ENCODE results near the gene RTN4RL1.
A peak's percentile ranks its signal among the peaks of the same experiment; 100 is the strongest.

Gene RTN4RL1

GRCh38 chr17:1940810-1941185 lies 84.3 kb downstream of the RTN4RL1 start:
- H3K9ac ChIP-seq: 0 out of 2 replicates have a peak overlapping the region, but pooled peaks have one; percentile 35
- H3K27ac ChIP-seq: no peak overlapping the region; the same call in 1 of the 2 replicates
- no peaks in the 10 kb centered on the region for H3K9me3 ChIP-seq
- no peak for TF ChIP-seq Cebpa-rat (IDR thresholded peaks at IDR 0.05)
- H3K4me1 ChIP-seq: peaks cover 64% of the 10 kb centered on the region
- no peaks in the 10 kb centered on the region for H3K27me3 ChIP-seq
- H3K4me3 ChIP-seq: no peak overlapping the region
- peak overlapping the region; percentile 71 for H3K4me2 ChIP-seq
- no peaks in the 10 kb centered on the region for H3K36me3 ChIP-seq
- peaks cover 80% of the 10 kb centered on the region for H4K20me1 ChIP-seq

- Histone ChIP-seq H3K4me2 (peak overlapping the region; percentile 71), H3K4me3 (no peak overlapping the region), H3K4me1 (peaks cover 65% of the 10 kb centered on the region), H4K20me1 (peaks cover 79% of the 10 kb centered on the region), H3K27ac (peak overlapping the region; percentile 57), H3K9ac (0 out of 2 replicates have a peak overlapping the region, but pooled peaks have one; percentile 35), H3K9me3 (no peaks in the 10 kb centered on the region), H3K36me3 (no peaks in the 10 kb centered on the region), H3K27me3 (no peaks in the 10 kb centered on the region)
- no peak for TF ChIP-seq Cebpa-rat (IDR thresholded peaks at IDR 0.05)
Measured at GRCh38 chr17:1939981-1940809, 84.9 kb downstream of the RTN4RL1 start.

- peak overlapping the region; percentile 88 for H3K4me2 ChIP-seq
- no peaks in the 10 kb centered on the region for H3K36me3 ChIP-seq
- peaks cover 86% of the 10 kb centered on the region for H4K20me1 ChIP-seq
- no peaks in the 10 kb centered on the region for H3K27me3 ChIP-seq
- H3K9ac ChIP-seq: no peak overlapping the region
- no peaks in the 10 kb centered on the region for H3K9me3 ChIP-seq
- no peak for TF ChIP-seq Cebpa-rat (IDR thresholded peaks at IDR 0.05)
- peaks cover 53% of the 10 kb centered on the region for H3K4me1 ChIP-seq
- H3K4me3 ChIP-seq: no peak overlapping the region
- H3K27ac ChIP-seq: peak overlapping the region; percentile 65
Measured at GRCh38 chr17:1937461-1937860, 87.7 kb downstream of the RTN4RL1 start.

- Histone ChIP-seq H3K9me3 (no peaks in the 10 kb centered on the region), H3K4me3 (peak overlapping the region; percentile 27), H3K4me1 (peaks cover 50% of the 10 kb centered on the region), H3K27ac (peak overlapping the region; percentile 65), H3K27me3 (no peaks in the 10 kb centered on the region), H3K9ac (peak overlapping the region; percentile 60), H3K36me3 (no peaks in the 10 kb centered on the region), H3K4me2 (peak overlapping the region; percentile 88), H4K20me1 (peaks cover 81% of the 10 kb centered on the region)
- TF ChIP-seq Cebpa-rat (IDR thresholded peaks at IDR 0.05): no peak
Measured at GRCh38 chr17:1936766-1937165, 88.4 kb downstream of the RTN4RL1 start.

- Histone ChIP-seq H3K36me3 (no peaks in the 10 kb centered on the region), H3K4me2 (no peak overlapping the region), H3K4me1 (peaks cover 45% of the 10 kb centered on the region), H3K27me3 (no peaks in the 10 kb centered on the region), H3K9ac (no peak overlapping the region), H3K9me3 (no peaks in the 10 kb centered on the region), H3K4me3 (no peak overlapping the region), H3K27ac (no peak overlapping the region), H4K20me1 (peaks cover 62% of the 10 kb centered on the region)
- no peak for TF ChIP-seq Cebpa-rat (IDR thresholded peaks at IDR 0.05)
Measured at GRCh38 chr17:1934901-1935300, 90.2 kb downstream of the RTN4RL1 start.

GRCh38 chr17:1933875-1934715 lies 91.0 kb downstream of the RTN4RL1 start:
- no peaks in the 10 kb centered on the region for H3K27me3 ChIP-seq
- no peak for TF ChIP-seq Cebpa-rat (IDR thresholded peaks at IDR 0.05)
- H3K36me3 ChIP-seq: no peaks in the 10 kb centered on the region
- H3K4me3 ChIP-seq: no peak overlapping the region
- no peaks in the 10 kb centered on the region for H3K9me3 ChIP-seq
- H4K20me1 ChIP-seq: peaks cover 55% of the 10 kb centered on the region
- no peak overlapping the region for H3K9ac ChIP-seq
- H3K27ac ChIP-seq: no peak overlapping the region
- peaks cover 46% of the 10 kb centered on the region for H3K4me1 ChIP-seq
- no peak overlapping the region for H3K4me2 ChIP-seq

- Histone ChIP-seq H3K27ac (no peak overlapping the region), H3K9ac (no peak overlapping the region), H3K4me3 (no peak overlapping the region), H3K36me3 (no peaks in the 10 kb centered on the region), H3K27me3 (no peaks in the 10 kb centered on the region), H4K20me1 (peaks cover 40% of the 10 kb centered on the region), H3K4me2 (no peak overlapping the region), H3K4me1 (peaks cover 38% of the 10 kb centered on the region), H3K9me3 (no peaks in the 10 kb centered on the region)
- TF ChIP-seq Cebpa-rat (IDR thresholded peaks at IDR 0.05): no peak
Measured at GRCh38 chr17:1931844-1932579, 93.1 kb downstream of the RTN4RL1 start.

GRCh38 chr17:1930337-1930645 lies 94.8 kb downstream of the RTN4RL1 start:
- H3K27me3 ChIP-seq: no peaks in the 10 kb centered on the region
- no peak for TF ChIP-seq Cebpa-rat (IDR thresholded peaks at IDR 0.05)

GRCh38 chr17:1928976-1929375 lies 96.2 kb downstream of the RTN4RL1 start:
- Histone ChIP-seq H3K27ac (no peak overlapping the region), H3K36me3 (no peaks in the 10 kb centered on the region), H3K4me2 (no peak overlapping the region), H3K9ac (no peak overlapping the region), H3K4me1 (peaks cover 24% of the 10 kb centered on the region), H4K20me1 (0 out of 2 replicates have a peak, but pooled peaks cover 13% of the 10 kb centered on the region), H3K9me3 (no peaks in the 10 kb centered on the region), H3K4me3 (no peak overlapping the region), H3K27me3 (no peaks in the 10 kb centered on the region)
- TF ChIP-seq Cebpa-rat (IDR thresholded peaks at IDR 0.05): no peak

More at GRCh38 chr17:1930337-1930645, 94.8 kb downstream of the RTN4RL1 start:
- peak overlapping the region; percentile 70 for H3K27ac ChIP-seq
- H3K9ac ChIP-seq: peak overlapping the region; percentile 56
- no peak overlapping the region for H3K4me3 ChIP-seq
- H4K20me1 ChIP-seq: 0 out of 2 replicates have a peak, but pooled peaks cover 26% of the 10 kb centered on the region
- peak overlapping the region; percentile 76 for H3K4me2 ChIP-seq
- H3K9me3 ChIP-seq: no peaks in the 10 kb centered on the region
- no peaks in the 10 kb centered on the region for H3K36me3 ChIP-seq
- H3K4me1 ChIP-seq: peaks cover 24% of the 10 kb centered on the region
